HG03025 (cell line): Measurements from ENCODE around the gene S100PBP.

ENCODE experiments used
- ATAC-seq: cut with Tn5 transposase; IDR thresholded peaks from one replicate; pipeline ENCODE4 v1.9.1; 2021; ENCODE audit warnings: mild to moderate bottlenecking, moderate library complexity; ENCODE audit not compliant: unreplicated experiment, low FRiP score

S100PBP gene

GRCh38 chr1:32817159-32817814 is at the start of gene S100PBP, which contains the start of gene YARS1:
Gene S100PBP, plus strand, starts transcription at chr1:32817653. Its CDS starts 8,447 bp downstream, at chr1:32826100.
Gene YARS1, minus strand, starts transcription at chr1:32817358. Its CDS starts 114 bp downstream, at chr1:32817244.
- peak; percentile 84 for ATAC-seq

- no peak for ATAC-seq
Measured at GRCh38 chr1:32768110-32768850, 49.2 kb upstream of the S100PBP start.

- no peak for ATAC-seq
Measured at GRCh38 chr1:32769524-32770220, 47.8 kb upstream of the S100PBP start.

GRCh38 chr1:32770221-32770731 is 47.2 kb upstream of the S100PBP start:
- no peak for ATAC-seq

- no peak for ATAC-seq
Measured at GRCh38 chr1:32770741-32771548, 46.5 kb upstream of the S100PBP start.

- no peak for ATAC-seq
Measured at GRCh38 chr1:32771561-32772280, 45.7 kb upstream of the S100PBP start.

- ATAC-seq = no peak
Measured at GRCh38 chr1:32772281-32773017, 45.0 kb upstream of the S100PBP start.

GRCh38 chr1:32773018-32773763 is 44.3 kb upstream of the S100PBP start:
- no peak for ATAC-seq

- no peak for ATAC-seq
Measured at GRCh38 chr1:32773764-32774463, 43.5 kb upstream of the S100PBP start.

- ATAC-seq = no peak
Measured at GRCh38 chr1:32774464-32774808, 43.0 kb upstream of the S100PBP start.

GRCh38 chr1:32774950-32775634 is 42.4 kb upstream of the S100PBP start:
- no peak for ATAC-seq

- no peak for ATAC-seq
Measured at GRCh38 chr1:32775640-32776337, 41.7 kb upstream of the S100PBP start.

- ATAC-seq = no peak
Measured at GRCh38 chr1:32779242-32779641, 38.2 kb upstream of the S100PBP start.

- no peak for ATAC-seq
Measured at GRCh38 chr1:32780005-32780404, 37.4 kb upstream of the S100PBP start.

GRCh38 chr1:32780628-32781234 is 36.7 kb upstream of the S100PBP start:
- no peak for ATAC-seq

- ATAC-seq = no peak
Measured at GRCh38 chr1:32782086-32782485, 35.4 kb upstream of the S100PBP start.
